K562 (cell line): ENCODE data around the gene B3GALT4. TPM values are rescaled to one million over a fixed set of nuclear protein-coding genes. Genes with fewer than 3 reads are reported as not detected.

Experiments used
- CBX2 ChIP-seq: fragments of 200-600 bp; sonication (generic); IDR thresholded peaks from one replicate; pipeline ENCODE4 v1.6.1; 2012; ENCODE audit warnings: mild to moderate bottlenecking, low read length, inconsistent platforms; ENCODE audit not compliant: insufficient read depth, poor library complexity, severe bottlenecking
- EHMT2 ChIP-seq: fragments of 450-650 bp; IDR thresholded peaks from 2 replicates; pipeline ENCODE4 v1.6.1; 2018; ENCODE audit warnings: antibody characterized with exemption
- EP300 ChIP-seq: IDR thresholded peaks from 2 replicates; pipeline ENCODE4 v1.6.1; 2012; ENCODE audit warnings: low read length, improper control_type of control experiment
- EP400 ChIP-seq: fragments of 450-650 bp; IDR thresholded peaks from 2 replicates; pipeline ENCODE4 v1.6.1; 2017; ENCODE audit warnings: antibody characterized with exemption, mild to moderate bottlenecking, moderate library complexity
- ESRRA ChIP-seq: fragments of 450-650 bp; IDR thresholded peaks from 2 replicates; pipeline ENCODE4 v1.6.1; 2014; ENCODE audit warnings: low read depth, mild to moderate bottlenecking, moderate library complexity, borderline replicate concordance
- EWSR1 ChIP-seq: fragments of 450-650 bp; IDR thresholded peaks from 2 replicates; pipeline ENCODE4 v1.6.1; 2018; ENCODE audit warnings: borderline replicate concordance, mild to moderate bottlenecking, low read depth, moderate library complexity; ENCODE audit not compliant: partially characterized antibody
- FOXA1 ChIP-seq: fragments of 450-650 bp; IDR thresholded peaks from 2 replicates; pipeline ENCODE4 v1.6.1; 2016; ENCODE audit warnings: mild to moderate bottlenecking, borderline replicate concordance
- GABPA ChIP-seq: fragments of 200-800 bp; sonication (Bioruptor generic); conservative IDR thresholded peaks from 2 replicates; pipeline ENCODE4 v1.6.1; 2016; ENCODE audit warnings: low read depth, missing genetic modification characterization, missing compliant biosample characterization
- LEF1 ChIP-seq: fragments of 450-650 bp; IDR thresholded peaks from 2 replicates; pipeline ENCODE4 v1.6.1; 2016; ENCODE audit warnings: mild to moderate bottlenecking
- NEUROD1 ChIP-seq: fragments of 150-350 bp; IDR thresholded peaks from 2 replicates; pipeline ENCODE4 v1.6.1; 2014; ENCODE audit warnings: borderline replicate concordance, low read length, low read depth; ENCODE audit not compliant: partially characterized antibody
- POLR3G ChIP-seq: IDR thresholded peaks from 2 replicates; pipeline ENCODE4 v1.6.1; 2011; ENCODE audit not compliant: insufficient read length, insufficient replicate concordance; ENCODE audit errors: extremely low read depth
- RAD51 ChIP-seq: fragments of 450-650 bp; IDR thresholded peaks from 2 replicates; pipeline ENCODE4 v1.7.1; 2016; ENCODE audit warnings: low read depth, mild to moderate bottlenecking, borderline replicate concordance
- RBM17 ChIP-seq: fragments of 200-400 bp; formaldehyde crosslinking; IDR thresholded peaks from 2 replicates; pipeline ENCODE4 v1.6.1; 2017; ENCODE audit warnings: low read depth, mild to moderate bottlenecking, low read length, borderline replicate concordance
- ZC3H11A ChIP-seq: IDR thresholded peaks from 2 replicates; pipeline ENCODE4 v1.6.1; 2012; ENCODE audit warnings: low read depth, low read length, improper control_type of control experiment
- ZNF121 ChIP-seq: sonication (generic); formaldehyde crosslinking; conservative IDR thresholded peaks from 2 replicates; pipeline ENCODE4 v1.8.0; 2022; ENCODE audit warnings: missing genetic modification reagents
- ZNF124 ChIP-seq: sonication (generic); formaldehyde crosslinking; IDR thresholded peaks from 2 replicates; pipeline ENCODE4 v1.8.1; 2022; ENCODE audit warnings: missing genetic modification reagents
- ZNF551 ChIP-seq: fragments of 250-450 bp; sonication (Bioruptor Pico); IDR thresholded peaks from 2 replicates; pipeline ENCODE4 v1.5.0; 2021; ENCODE audit warnings: mild to moderate bottlenecking, moderate library complexity
- ZNF644 ChIP-seq: fragments of 200-800 bp; sonication (Bioruptor generic); IDR thresholded peaks from 2 replicates; pipeline ENCODE4 v1.6.1; 2016; ENCODE audit warnings: low read depth, missing genetic modification characterization, missing compliant biosample characterization
- ZNF695 ChIP-seq: fragments of 450-650 bp; formaldehyde crosslinking; IDR thresholded peaks from 2 replicates; pipeline ENCODE4 v1.4.0; 2020; ENCODE audit warnings: mild to moderate bottlenecking, moderate library complexity
- polyA plus RNA-seq, 8 experiments: library from polyadenylated mRNA; depleted of rRNA in 4 of 8; stranded (reverse) in 5 of 8; unstranded in 3 of 8; fragments of >200 nt; fragmentation: Nextera tagmentation in 2 of 8; fragmentation: Illumina TruSeq in 1 of 8; extraction: Ambion mirVana in 2 of 8; extraction: Trizol in 1 of 8; gene quantifications; 2 replicates each; pipeline versions ENCODE4 v1.2.1 to v1.2.3, GENCODE V29; 2011 to 2014; ENCODE audit warnings: inconsistent platforms in 1 of 8, missing spikeins in 1 of 8
- total RNA-seq, 7 experiments: library from RNA; depleted of rRNA in 6 of 7; stranded (reverse); fragments of >200 nt in 6 of 7; fragmentation: Illumina TruSeq in 2 of 7; extraction: Trizol in 2 of 7; gene quantifications; 2 replicates each; pipeline versions ENCODE4 v1.2.1 to v1.2.3, GENCODE V29; 2011 to 2021; ENCODE audit warnings: low replicate concordance in 1 of 7
- TF ChIP-seq, protein P1 (sequence below): fragments of 450-650 bp; formaldehyde crosslinking; IDR thresholded peaks from 2 replicates; pipeline ENCODE4 v1.4.0; 2020; ENCODE audit warnings: mild to moderate bottlenecking
- TF ChIP-seq, protein P2 (sequence below): fragments of 450-650 bp; formaldehyde crosslinking; IDR thresholded peaks from 2 replicates; pipeline ENCODE4 v1.4.0; 2022; ENCODE audit warnings: missing genetic modification characterization
- TF ChIP-seq, protein P3 (sequence below): IDR thresholded peaks from 2 replicates; pipeline ENCODE4 v1.6.1; 2014; ENCODE audit warnings: antibody characterized with exemption
- TF ChIP-seq, protein P4 (sequence below): sonication (generic); formaldehyde crosslinking; IDR thresholded peaks from 2 replicates; pipeline ENCODE4 v1.8.1; 2023; ENCODE audit warnings: mild to moderate bottlenecking, missing genetic modification reagents

Gene B3GALT4
- total and polyA plus RNA-seq, 9 of the 15 experiments (the other 6 are each of a cell fraction or from before 2014, with no cell fraction given): 0.11 to 1.3 (median 0.53) TPM; not detected in 1

DNA sequence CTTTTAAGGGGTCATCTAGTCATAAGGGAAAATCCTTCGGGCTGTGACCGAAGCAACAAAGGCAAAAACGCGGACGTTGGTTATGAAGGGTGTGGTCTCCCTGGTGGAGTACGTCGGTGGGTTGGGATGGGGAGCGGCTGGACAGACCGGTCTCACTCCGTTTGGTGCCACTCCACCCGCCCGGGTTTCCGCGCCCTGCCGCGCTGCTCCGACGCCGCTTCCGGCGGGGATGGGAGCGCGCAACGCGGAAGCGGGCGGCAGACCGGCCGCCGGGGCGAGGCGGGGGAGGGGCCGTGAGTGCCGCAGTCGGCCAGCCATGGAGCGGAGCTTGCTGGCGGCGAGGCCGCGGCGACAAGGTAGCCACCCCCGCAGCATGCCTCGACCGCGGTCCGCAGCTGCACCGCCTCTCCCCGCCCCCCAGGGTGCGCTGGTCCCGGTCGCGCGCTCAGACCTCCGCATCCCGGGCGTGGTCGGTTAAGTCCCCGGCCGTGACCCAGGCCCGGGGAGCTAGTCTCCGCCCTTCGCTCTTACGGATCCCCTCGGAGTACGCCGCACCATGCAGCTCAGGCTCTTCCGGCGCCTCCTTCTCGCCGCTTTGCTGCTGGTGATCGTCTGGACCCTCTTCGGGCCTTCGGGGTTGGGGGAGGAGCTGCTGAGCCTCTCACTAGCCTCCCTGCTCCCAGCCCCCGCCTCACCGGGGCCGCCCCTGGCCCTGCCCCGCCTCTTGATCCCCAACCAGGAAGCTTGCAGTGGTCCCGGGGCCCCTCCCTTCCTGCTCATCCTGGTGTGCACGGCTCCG, at the start of gene B3GALT4 (continued):
- TF ChIP-seq FOXA1 (no peak), EHMT2 (0 out of 2 replicates have a peak, but pooled peaks have one; percentile 38), RBM17 (no peak), RAD51 (no peak), LEF1 (0 out of 2 replicates have a peak, but pooled peaks have one; percentile 12), ZC3H11A (no peak), GABPA (peak; percentile 93), NEUROD1 (no peak), POLR3G (no peak), CBX2 (no peak), ESRRA (peak; percentile 90), ZNF695 (CRISPR knock-in tag) (peak; percentile 87; the same call in 1 of the 2 replicates), ZNF551 (CRISPR knock-in tag) (peak; percentile 70; the same call in 1 of the 2 replicates), EP400 (peak; percentile 84; the same call in 1 of the 2 replicates), ZNF644 (tag) (no peak), EWSR1 (no peak), EP300 (0 out of 2 replicates have a peak, but pooled peaks have one; percentile 42), ZNF121 (CRISPR knock-in tag) (no peak), ZNF124 (CRISPR knock-in tag) (no peak)
- TF ChIP-seq, protein P1, sequence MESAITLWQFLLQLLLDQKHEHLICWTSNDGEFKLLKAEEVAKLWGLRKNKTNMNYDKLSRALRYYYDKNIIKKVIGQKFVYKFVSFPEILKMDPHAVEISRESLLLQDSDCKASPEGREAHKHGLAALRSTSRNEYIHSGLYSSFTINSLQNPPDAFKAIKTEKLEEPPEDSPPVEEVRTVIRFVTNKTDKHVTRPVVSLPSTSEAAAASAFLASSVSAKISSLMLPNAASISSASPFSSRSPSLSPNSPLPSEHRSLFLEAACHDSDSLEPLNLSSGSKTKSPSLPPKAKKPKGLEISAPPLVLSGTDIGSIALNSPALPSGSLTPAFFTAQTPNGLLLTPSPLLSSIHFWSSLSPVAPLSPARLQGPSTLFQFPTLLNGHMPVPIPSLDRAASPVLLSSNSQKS (CRISPR knock-in tag): peak; percentile 72; the same call in 1 of the 2 replicates
- TF ChIP-seq, protein P2, sequence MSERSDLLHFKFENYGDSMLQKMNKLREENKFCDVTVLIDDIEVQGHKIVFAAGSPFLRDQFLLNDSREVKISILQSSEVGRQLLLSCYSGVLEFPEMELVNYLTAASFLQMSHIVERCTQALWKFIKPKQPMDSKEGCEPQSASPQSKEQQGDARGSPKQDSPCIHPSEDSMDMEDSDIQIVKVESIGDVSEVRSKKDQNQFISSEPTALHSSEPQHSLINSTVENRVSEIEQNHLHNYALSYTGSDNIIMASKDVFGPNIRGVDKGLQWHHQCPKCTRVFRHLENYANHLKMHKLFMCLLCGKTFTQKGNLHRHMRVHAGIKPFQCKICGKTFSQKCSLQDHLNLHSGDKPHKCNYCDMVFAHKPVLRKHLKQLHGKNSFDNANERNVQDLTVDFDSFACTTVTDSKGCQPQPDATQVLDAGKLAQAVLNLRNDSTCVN (CRISPR knock-in tag): peak; percentile 81; the same call in 1 of the 2 replicates
- TF ChIP-seq, protein P3, sequence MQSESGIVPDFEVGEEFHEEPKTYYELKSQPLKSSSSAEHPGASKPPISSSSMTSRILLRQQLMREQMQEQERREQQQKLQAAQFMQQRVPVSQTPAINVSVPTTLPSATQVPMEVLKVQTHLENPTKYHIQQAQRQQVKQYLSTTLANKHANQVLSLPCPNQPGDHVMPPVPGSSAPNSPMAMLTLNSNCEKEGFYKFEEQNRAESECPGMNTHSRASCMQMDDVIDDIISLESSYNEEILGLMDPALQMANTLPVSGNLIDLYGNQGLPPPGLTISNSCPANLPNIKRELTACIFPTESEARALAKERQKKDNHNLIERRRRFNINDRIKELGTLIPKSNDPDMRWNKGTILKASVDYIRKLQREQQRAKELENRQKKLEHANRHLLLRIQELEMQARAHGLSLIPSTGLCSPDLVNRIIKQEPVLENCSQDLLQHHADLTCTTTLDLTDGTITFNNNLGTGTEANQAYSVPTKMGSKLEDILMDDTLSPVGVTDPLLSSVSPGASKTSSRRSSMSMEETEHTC: peak; percentile 67
- TF ChIP-seq, protein P4, sequence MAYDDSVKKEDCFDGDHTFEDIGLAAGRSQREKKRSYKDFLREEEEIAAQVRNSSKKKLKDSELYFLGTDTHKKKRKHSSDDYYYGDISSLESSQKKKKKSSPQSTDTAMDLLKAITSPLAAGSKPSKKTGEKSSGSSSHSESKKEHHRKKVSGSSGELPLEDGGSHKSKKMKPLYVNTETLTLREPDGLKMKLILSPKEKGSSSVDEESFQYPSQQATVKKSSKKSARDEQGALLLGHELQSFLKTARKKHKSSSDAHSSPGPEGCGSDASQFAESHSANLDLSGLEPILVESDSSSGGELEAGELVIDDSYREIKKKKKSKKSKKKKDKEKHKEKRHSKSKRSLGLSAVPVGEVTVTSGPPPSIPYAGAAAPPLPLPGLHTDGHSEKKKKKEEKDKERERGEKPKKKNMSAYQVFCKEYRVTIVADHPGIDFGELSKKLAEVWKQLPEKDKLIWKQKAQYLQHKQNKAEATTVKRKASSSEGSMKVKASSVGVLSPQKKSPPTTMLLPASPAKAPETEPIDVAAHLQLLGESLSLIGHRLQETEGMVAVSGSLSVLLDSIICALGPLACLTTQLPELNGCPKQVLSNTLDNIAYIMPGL (CRISPR knock-in tag): peak; percentile 72; the same call in 1 of the 2 replicates
